Left colon (tissue), 2 donors: ENCODE measurements around the gene HMG20A. TPM values are rescaled to one million over a fixed set of nuclear protein-coding genes. Genes with fewer than 3 reads are reported as not detected.

Experiments
- ATAC-seq: fragments of 200-7000 bp; cut with Tn5 transposase; one replicate; pipeline ENCODE4 v1.9.1; 2020; ENCODE audit warnings: mild to moderate bottlenecking, moderate library complexity
- DNase-seq, 2 donors: peaks; one replicate each; pipeline ENCODE4 v3.0.0-alpha.2; 2020
- intact Hi-C, 2 donors: fragments of 100-400 bp; cut with DNase I in 1 of 2; cut with micrococcal nuclease in 1 of 2; formaldehyde crosslinking; loops; one replicate each; pipeline versions ENCODE4 v1.11.2 to v1.14.0; 2022; cut with DNase I, micrococcal nuclease
- long read RNA-seq: library from polyadenylated mRNA; unstranded; transcript quantifications from one replicate; pipeline ENCODE4 v2.0.0, GENCODE V29; 2021
- total RNA-seq, 2 donors: library from RNA; stranded (reverse); fragmentation: NEBNext Ultra II Directional; extraction: Animal tissue kit (Norgen Biotek cat#: 25700); gene quantifications; one replicate each; pipeline ENCODE4 v1.2.1, GENCODE V29; 2021
- donor health status: DM: no; HTN: no; CAD: no.
- donor health status: DM: yes; HTN: yes; CAD: no.

HMG20A gene
- total RNA-seq = 10 to 100 TPM; 30.6 to 31.6 TPM
- long read RNA-seq, full-length matches to known transcripts = 16 of 23 reads
- long read RNA-seq, partial matches to known transcripts = 7 of 23 reads
- long read RNA-seq, other reads (novel, unspliced or antisense) = 0 of 23 reads

DNA sequence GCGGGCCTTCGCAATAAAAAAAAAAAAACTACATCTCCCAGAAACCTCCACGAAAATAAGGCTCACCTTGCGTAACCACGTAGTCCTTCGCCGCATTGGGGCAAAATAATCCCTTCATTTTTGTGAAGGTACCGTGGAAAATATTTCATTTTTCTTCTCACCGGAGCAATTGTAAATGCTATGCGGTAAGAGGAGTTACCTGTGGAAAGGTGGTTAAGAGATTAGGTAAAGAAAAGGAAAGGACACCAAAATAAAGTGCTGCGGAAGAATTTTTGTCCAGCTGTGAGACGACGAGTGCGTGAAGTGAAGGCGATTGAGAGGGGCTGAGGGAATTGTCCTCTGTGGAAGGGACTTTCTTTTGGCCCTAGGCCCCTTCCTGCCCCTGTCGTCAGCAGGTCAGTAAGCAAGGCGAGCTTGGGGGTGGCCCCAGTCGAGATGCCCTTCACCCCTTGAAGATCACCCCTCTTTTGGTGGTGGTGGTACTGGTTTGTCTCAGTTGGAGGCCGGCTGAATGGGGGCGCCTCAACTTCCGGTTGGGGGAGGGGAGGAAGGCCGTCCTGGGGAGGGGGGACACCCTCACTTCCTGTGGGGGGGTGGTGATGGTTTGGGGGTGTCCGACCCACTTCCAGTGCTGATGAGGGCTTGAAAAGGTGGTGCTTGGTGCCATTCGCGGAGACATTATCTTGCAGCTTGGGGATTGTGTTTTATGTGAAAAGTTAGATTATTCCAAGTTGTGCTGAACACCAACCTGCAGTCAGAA lies at the start of gene HMG20A:
Gene HMG20A, plus strand, starts transcription at position 279 of the 760 bp plus-strand sequence. CDS start 37,520 bp downstream, outside the sequence.
- DNase-seq (peak; percentile 69 to 71), ATAC-seq (peak; percentile 61)
- intact Hi-C loops = no loop called here

DNA sequence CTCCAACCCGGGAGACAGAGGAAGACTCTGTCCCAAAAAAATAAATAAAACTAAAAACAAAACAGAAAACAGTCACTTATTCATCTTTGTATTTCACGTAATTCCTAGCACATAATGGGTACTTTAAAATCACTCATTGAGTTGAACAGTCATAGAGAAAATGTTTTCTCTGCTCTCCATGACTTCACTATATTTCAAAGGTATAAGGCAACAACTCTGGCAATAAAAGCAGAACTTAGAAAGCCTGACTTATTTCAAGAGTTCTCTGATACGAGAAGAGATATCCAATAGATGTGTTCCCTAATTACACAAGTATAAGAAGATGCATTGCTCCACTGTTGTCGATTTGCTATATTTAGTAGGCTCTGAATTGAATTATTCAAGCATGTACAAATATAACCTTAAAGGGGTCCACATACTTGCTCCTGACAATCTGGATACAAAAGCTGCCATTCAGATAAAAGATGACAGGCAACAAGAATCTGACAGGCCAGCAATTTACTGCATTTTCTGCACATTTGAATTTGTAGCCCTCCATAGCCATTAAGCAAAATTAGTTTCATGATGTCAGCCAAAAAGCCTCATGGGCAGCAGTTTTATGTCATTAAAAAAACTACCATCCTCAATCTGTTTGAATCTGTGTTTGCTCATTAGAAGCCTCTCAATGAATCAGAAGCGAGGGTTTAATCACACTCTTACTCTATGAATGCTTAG lies 48.7 kb upstream of the HMG20A start:
- intact Hi-C loops = no loop called here
- no peak for DNase-seq
- no peak for ATAC-seq

DNA sequence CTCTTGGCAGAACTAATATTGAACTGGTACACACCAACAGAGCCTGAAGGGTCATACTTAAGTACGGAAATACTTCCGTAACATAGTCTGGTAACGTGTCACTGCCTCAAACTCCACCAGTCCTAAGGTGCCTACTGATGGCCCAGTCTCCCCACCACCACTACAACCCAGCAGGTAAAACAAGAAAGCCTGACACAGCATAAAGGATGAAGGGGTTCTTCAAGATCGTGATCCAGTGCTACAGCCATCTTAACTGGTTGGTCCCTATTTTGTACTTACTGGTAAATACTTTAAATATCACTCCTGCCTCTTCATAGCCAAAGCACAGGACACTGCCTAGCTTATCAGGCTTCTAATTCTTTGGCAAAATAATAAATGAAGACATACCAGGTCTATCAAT lies 47.2 kb upstream of the HMG20A start:
- ATAC-seq (no peak), DNase-seq (no peak)
- intact Hi-C loops = no loop called here

DNA sequence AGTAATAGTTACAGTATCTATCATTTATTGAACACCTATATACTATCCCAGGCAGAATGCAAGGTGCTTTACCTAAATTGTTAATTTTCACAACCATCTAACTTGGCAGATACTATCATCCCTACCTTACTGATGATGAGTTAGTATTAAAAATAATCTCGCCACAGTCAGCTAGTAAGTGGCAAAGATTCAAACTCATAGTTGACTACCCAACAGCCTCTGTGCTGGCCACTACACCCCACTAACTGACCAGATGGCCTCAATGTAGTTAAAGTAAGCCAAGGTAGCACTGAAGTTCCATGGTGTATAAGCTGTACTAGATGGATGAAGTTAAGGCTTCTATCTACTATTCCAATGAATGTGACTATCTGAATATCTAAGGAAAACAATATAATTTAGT lies 45.6 kb upstream of the HMG20A start:
- ATAC-seq (no peak), DNase-seq (no peak)
- intact Hi-C loops = no loop called here

DNA sequence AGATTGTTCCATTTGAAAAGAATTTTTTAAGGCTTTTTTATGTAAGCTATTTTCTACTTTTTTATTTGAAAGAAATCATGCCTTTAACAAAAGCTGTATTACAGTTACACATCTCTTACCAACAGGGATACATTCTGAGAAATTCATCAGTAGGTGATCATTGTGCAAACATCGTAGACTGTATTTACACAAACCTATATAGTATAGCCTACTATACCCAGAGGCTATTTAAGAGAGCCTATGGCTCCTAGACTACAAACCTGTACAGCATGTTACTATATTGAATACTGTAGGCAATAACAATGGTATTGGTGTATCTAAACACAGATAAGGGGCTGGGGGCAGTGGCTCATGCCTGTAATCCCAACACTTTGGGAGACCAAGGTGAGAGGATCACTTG lies 43.9 kb upstream of the HMG20A start:
- ATAC-seq (peak; percentile 77), DNase-seq (no peak)
- intact Hi-C loops = no loop called here

DNA sequence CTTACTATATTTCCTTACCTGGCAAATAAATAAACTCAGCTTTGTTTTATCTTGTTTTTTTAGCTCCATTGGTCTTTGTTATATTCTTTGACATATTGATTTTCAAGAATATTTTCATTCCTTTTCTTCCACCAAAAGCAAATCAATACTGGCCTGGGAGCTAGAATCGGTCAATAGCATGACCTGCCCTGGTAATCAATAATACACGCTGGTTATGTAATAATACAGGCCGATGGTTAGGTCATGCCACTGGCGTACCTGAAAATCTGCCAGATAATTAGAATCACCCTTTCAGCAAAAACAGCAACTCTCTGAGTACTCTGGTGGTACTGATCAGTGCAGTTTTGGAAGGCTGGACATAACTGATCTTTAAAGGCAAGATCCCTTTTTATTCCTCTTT lies 40.7 kb upstream of the HMG20A start:
- DNase-seq (no peak), ATAC-seq (no peak)
- intact Hi-C loops = no loop called here

DNA sequence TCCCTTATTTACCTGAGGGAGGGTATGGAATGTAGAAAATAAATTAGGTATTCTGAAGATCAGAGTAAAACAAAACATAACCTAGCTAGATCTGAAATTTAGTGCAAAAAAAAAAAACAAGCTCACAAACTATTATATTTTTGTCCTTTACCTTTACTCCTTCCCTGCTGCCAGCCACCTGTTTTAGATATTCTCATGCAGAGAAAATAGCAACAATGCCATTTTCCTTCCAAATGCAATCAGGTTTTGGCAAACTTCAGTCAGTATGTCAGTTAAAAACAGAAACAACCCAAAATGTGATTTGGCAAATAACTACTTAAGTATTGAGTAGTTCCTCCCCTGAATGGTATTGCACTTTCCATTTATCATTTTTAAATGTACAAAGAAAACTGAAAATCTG lies 36.6 kb upstream of the HMG20A start:
- ATAC-seq = no peak
- DNase-seq = no peak
- intact Hi-C loops = no loop called here

DNA sequence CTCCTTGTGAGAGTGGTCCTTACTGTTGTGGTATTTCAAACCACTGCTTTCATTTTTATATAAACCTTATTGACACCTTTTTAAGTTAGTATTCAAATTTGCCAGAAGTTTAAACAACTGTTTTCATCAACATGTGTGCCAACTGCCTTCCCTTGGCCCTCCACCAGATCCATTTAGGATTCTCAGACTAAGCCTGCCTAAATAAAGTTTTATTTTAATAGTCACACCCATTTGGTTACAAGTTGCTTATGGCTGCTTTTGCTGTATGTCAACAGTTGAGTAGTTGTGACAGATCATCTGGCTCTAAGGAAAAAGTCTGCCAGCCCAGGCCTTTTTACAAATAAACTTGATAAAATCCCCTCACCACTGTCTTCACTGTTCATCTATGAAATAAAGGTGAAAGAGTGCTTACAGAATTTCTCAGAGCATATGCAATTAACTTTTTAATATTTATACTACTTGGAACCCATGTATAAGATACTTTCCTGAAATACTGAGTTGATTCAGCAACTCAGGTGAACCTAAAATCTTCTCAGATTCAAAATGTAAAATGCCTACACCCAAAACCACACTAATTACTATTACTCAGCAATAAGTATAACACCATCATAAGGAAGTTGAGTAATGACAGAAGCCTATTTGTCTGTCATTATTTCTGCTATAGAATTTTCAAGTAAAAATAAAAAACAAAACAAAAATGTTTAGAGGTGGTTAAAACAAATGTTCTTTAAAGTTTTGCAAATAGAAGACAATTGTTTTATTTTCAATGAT lies 35.9 kb upstream of the HMG20A start:
- DNase-seq = no peak
- no peak for ATAC-seq
- intact Hi-C loops = no loop called here

DNA sequence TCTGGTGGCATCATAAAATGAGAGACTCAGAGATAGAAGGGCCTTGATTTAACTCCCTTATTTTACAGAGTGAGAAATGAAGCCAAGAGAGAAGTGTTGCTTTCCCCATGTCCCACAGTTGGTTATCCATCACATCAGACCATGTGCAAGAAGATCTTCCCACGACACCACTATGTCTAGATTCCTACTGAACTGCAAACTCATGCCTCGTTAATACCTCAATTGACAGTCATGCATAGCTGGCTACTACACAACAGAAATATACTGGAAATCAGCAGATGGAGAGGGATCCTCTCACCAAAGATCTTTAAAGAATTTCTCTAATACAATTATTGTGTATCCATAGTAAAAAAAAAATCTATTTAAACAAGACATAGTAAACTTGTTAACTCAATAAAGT lies 34.1 kb upstream of the HMG20A start:
- intact Hi-C loops = no loop called here
- DNase-seq (no peak), ATAC-seq (no peak)

DNA sequence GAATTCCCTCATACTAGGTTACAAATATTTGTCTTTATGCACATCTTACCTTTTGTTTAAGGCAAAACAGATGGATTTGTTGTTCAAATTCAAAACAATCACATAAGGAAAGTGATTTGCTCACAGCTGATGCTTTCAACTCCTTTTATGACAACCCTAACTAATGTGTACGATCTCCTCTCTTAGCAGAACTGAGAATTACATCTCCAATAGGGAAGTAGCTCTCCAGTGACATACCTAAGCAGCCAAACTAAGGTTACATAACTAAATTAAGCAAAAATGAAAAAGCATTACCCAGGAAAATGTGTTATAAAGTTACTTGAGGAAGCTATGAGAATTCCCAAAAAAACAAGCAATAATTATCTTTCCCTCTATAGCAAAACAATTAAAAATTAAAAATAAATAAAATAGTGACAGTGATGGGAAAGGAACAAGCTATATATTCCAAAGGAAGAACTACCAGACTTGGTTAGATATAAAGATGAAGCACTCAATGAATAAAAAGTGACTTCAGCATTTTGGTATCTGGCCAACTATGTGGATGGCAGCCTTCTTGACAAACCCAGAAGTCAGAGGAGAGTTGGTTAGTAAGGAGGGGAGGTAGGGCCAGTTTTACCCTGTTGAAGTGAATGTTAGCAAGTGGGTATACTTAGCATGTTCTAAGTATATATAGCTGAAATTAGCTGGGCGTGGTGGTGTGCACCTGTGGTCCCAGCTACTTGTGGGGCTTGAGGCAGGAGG lies 33.2 kb upstream of the HMG20A start:
- intact Hi-C loops = no loop called here
- ATAC-seq = no peak
- no peak for DNase-seq

DNA sequence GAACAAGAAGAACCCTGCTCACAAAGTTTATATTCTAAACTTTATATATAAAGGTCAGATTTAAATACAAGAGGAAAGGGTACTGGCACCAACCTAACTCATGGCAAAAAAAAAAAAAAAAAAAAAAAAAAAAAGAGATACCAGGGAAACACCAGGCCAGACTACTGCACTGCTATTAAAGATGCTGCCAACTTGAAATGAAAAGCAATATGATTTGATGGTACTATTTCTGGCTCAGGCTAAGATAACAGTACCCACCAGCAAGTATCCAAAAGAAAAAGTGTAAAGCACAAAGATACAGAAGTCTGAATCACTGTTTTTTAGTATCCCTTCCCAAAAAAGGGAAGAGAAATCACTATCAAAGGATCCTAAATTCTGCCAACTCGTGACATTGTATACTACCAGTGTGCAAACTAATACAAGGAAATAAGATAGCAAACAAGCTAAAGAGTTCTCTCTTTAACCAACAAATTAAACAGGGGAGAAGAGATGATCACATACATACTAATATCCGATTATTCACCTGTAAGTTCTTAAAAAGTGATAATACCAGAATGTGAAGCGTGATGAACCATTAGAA lies 29.2 kb upstream of the HMG20A start:
- ATAC-seq (no peak), DNase-seq (no peak)
- intact Hi-C loops = no loop called here

DNA sequence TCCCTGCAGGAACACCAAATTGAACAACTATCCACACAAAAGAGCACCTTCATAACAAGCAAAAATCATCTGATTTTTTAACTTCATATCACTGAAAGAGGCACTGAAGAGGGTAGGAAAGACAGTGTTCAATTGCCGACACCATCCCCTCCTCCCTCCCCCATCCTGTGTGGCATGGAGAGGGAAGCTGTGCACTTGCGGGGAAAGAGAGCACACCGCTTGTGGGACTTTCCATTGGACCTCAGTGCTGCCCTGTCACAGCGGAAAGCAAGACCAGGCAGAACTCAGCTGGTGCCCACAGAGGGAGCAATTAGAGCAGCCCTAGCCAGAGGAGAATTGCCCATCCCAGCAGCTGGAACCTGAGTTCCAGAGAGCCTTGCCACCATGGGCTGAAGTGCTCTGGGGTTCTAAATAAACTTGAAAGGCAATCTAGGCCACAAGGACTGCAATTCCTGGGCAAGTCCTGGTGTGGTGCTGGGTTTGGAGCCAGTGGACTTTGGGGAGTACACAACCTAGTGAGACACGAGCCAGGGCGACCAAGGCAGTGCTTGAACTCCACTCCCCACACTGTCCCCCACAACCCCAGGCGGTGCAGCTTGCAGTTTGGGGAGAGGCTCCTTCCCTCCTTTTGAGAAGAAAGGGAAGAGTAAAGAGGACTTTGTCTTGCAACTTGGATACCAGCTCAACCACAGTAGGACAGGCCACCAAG lies 27.8 kb upstream of the HMG20A start:
- DNase-seq (no peak), ATAC-seq (no peak)
- intact Hi-C loops = no loop called here

DNA sequence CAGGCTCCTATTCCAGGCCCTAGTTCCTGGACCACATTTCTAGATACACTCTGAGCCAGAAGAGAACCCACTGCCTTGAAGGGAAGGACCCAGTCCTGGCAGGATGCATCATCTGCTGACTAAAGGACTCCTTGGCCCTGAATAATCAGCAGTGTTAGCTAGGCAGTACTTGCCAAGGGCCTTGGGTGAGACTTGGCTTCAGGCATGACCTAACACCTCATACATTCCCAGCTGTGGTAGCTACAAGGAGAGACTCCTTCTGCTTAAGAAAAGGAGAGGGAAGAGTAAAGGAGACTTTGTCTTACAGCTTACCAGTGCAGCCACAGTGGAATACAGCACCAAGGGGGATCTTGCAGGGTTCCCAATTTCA lies 27.2 kb upstream of the HMG20A start:
- intact Hi-C loops = no loop called here
- DNase-seq (no peak), ATAC-seq (no peak)

DNA sequence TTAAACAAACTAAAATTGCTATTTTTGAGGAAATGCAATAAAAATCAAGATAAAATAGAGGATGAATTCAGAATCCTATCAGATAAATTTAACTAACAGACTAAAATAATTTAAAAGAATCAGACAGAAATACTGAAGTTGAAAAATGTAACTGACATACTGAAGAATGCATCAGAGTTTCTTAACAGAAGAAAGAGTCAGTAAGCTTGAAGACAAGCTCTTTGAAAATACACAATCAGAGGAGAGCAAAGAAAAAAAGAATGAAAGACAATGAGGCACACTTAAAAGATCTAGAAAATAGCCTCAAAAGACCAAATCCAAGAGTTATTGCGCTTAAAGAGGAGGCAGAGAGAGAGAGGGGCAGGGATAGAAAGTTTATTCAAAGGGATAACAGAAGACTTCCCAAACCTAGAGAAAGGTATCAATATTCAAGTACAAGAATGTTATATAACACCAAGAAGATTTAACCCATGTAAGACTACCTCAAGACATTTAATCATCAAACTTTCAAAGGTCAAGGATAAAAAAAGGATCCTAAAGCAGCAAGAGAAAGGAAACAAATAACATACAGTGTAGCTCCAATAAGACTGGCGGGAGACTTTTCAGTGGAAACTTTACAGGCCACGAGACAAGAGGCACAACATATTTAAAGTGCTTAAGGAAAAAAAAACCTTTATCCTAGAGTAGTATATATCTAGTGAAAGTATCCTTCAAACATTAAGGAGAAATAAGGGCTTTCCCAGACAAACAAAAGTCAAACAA lies 25.5 kb upstream of the HMG20A start:
- intact Hi-C loops = no loop called here
- ATAC-seq = no peak

DNA sequence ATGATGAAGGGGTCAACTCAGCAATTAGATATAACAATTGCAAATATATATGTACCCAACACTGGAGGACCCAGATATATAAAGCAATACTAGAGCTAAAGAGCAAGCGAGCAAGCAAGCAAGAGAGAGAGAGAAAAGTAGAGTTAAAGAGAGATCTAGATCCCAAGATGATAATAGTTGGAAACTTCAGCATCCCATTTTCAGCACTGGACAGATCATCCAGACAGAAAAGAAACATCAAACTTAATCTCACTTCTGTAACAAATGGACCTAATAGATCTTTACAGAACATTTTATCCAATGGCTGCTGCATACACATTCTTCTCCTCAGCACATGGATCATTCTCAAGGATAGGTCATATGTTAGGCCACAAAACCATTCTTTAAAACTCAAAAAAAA lies 24.0 kb upstream of the HMG20A start:
- DNase-seq (no peak), ATAC-seq (no peak)
- intact Hi-C loops = no loop called here

More for the DNA sequence above, 25.5 kb upstream of the HMG20A start:
- no peak for DNase-seq

DNA sequence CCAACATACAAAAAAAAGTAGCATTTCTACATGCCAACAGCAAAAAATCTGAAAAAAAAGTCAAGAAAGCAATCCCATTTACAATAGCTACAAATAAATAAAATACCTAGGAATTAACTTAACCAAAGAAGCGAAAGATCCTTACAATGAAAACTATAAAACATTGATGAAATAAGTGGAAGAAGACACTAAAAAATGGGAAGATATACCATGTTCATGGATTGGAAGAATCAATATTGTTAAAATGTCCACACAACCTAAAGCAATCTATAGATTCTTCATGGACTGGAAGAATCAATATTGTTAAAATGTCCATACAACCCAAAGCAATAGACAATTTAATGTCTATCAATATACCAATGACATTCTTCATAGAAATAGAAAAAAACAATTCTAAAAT lies 21.8 kb upstream of the HMG20A start:
- ATAC-seq (no peak), DNase-seq (no peak)
- intact Hi-C loops = no loop called here

DNA sequence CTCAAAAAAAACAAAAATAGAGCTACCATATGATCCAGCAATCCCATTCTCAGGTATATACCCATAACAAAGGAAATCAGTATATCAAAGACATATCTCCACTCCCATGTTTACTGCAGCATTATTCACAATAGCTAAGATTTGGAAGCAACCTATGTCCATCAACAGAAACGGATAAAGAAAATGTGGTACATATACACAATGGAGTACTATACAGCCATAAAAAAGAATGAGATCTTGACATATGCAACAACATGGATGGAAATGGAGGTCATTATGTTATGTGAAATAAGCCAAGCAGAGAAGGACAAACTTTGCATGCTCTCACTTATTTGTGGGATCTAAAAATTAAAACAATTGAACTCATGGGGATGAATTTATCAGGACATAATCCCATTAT lies 20.4 kb upstream of the HMG20A start:
- DNase-seq (no peak), ATAC-seq (no peak)
- intact Hi-C loops = no loop called here
